LNCaP clone FGC (cell line): ENCODE results near the gene FN3KRP.

ENCODE experiments used
- DNase-seq: peaks from one replicate; pipeline ENCODE4 v3.0.0-alpha.2; 2011; ENCODE audit warnings: low read depth
- H3K4me3 ChIP-seq: 2 replicates; pipeline ENCODE4 v1.5.1; 2011; ENCODE audit warnings: mild to moderate bottlenecking, low read depth, low read length, control low read depth
- TF ChIP-seq, protein P1 (sequence below): IDR thresholded peaks from 2 replicates; pipeline ENCODE4 v1.5.1; 2012; ENCODE audit warnings: mild to moderate bottlenecking; ENCODE audit not compliant: control insufficient read depth, insufficient read depth; ENCODE audit errors: extremely low read depth

FN3KRP gene

DNA sequence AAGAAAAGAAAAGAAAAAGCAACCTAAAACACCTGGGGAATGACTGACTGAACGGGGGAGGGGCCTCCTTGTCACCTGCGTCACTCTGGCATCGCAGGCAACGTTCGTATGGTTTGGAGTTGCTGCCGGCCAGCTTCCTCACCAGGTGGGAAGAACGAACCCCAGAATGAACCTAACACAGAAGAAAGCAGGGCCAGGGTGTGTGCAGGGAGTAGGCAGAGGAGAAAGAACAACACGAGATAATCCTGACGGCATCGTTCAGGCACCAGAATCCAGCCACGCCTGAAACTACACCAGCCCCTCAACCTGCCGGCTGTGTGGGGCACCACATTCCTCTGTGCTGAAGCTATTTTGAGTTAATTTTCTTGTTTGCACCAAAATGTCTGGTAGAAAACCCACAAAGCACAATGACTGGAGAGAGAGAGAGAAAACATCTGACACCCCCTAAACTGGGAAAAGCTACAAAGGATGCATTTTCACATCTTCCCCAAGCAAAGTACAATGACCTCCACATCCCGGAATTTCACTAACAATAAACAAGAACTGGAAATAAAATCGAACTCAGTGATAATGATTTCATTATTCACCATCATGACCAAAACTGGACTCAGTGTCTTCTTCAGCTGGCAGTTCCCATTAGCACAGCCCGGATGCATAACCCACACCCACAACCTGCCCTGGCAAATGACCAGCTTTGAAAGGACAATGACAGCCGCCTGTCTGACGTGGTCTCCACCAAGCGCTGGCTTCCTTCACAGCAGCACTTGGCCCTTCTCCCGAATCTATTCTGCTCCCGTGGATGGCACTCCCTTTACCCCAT is 41.6 kb upstream of the FN3KRP start:
- TF ChIP-seq, protein P1, sequence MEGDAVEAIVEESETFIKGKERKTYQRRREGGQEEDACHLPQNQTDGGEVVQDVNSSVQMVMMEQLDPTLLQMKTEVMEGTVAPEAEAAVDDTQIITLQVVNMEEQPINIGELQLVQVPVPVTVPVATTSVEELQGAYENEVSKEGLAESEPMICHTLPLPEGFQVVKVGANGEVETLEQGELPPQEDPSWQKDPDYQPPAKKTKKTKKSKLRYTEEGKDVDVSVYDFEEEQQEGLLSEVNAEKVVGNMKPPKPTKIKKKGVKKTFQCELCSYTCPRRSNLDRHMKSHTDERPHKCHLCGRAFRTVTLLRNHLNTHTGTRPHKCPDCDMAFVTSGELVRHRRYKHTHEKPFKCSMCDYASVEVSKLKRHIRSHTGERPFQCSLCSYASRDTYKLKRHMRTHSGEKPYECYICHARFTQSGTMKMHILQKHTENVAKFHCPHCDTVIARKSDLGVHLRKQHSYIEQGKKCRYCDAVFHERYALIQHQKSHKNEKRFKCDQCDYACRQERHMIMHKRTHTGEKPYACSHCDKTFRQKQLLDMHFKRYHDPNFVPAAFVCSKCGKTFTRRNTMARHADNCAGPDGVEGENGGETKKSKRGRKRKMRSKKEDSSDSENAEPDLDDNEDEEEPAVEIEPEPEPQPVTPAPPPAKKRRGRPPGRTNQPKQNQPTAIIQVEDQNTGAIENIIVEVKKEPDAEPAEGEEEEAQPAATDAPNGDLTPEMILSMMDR = no peak
- DNase-seq = no peak
- no peak overlapping the region for H3K4me3 ChIP-seq

DNA sequence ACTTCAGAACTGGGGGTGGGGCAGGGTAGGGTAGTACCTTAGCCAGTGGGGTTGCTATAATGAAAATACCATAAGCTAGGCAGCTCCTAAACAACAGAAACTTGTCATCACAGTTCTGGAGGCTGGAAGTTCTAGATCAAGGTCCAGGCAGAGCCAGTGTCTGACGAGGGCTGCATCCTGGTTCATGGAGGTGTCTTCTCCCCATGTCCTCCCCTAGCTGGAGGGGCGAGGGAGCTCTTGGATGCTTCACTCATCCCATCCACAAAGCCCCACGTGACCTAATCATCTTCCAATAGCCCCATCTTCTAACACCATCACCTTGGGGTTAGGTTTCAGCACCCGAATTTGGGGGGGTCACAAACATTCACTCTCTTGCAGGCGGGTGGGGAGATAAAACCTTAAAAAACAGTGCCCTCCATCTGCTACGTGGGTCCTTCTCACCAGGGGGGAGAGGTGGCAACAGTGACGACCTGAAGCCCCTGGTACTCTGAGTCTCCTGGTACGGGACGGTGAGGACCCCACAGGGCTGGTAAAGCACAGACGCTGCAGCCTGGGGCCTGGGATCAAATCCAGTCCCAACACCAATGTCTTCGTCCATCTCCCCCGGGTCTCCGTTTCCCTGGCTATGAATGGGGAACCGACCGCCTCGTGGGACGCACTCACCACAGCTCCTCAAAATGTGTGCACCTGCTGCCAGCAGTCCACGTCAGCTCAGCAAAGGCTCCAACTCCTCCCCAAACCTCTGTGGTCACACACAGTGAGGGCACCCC is 40.8 kb upstream of the FN3KRP start:
- no peak overlapping the region for H3K4me3 ChIP-seq
- DNase-seq = no peak
- TF ChIP-seq, protein P1 = no peak

DNA sequence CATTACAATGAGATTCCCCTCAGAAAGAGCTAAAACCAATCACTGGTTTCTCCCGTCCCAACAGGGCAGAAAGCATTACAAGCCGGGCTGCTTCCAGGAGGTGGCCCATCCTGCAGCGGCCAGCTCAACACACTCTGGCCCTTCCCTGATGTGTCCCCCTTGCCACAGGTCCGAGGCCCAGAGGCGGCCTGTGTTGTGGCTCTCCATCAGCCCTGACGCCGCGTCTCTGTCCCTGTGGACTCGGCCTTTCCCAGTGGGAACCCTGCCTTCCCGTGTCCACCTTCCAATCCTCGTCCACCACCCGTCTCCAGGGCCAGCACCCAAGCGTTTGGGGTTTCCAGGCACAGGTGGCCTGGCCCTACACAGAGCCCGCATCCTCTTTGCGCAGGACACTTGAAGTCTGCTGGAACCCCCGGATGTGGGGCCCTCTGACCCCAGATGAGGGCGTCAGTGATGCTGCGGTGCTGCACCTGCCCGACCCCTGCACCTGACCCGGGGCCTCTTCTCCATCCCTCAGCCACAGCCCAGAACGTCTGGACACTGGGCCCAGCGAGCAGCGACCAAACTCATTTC is 39.1 kb upstream of the FN3KRP start:
- no peak overlapping the region for H3K4me3 ChIP-seq
- TF ChIP-seq, protein P1 = no peak
- no peak for DNase-seq

DNA sequence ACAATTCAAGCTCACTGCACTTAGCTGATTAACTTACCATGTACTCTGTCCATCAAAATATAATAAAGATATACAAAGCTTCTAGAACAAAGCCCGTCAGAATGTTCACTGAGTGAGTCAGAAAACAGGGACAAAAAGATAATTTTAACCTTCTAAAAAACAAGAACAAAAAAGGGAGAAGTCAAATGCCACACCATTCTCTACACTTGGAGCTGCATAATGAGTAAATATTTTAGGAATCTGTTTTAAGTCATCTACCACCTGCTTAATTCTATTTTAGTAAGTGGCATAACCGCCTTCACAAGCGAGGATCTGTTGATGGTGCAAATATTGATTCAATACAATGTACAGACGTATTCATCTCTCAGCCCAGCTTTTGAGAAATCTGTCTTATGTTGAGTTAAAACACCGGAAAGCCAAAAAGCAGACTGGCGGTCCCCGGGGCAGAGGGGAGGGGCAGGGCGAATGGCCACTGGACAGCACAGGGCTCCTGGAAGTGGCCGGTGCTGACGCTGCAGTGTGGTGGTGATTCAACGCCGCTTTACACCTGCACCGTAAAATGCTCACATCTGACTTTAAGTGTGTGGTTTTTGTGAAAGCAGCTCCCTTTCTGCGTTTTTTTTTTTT is 38.1 kb upstream of the FN3KRP start:
- no peak for DNase-seq
- TF ChIP-seq, protein P1 = no peak
- H3K4me3 ChIP-seq = no peak overlapping the region

DNA sequence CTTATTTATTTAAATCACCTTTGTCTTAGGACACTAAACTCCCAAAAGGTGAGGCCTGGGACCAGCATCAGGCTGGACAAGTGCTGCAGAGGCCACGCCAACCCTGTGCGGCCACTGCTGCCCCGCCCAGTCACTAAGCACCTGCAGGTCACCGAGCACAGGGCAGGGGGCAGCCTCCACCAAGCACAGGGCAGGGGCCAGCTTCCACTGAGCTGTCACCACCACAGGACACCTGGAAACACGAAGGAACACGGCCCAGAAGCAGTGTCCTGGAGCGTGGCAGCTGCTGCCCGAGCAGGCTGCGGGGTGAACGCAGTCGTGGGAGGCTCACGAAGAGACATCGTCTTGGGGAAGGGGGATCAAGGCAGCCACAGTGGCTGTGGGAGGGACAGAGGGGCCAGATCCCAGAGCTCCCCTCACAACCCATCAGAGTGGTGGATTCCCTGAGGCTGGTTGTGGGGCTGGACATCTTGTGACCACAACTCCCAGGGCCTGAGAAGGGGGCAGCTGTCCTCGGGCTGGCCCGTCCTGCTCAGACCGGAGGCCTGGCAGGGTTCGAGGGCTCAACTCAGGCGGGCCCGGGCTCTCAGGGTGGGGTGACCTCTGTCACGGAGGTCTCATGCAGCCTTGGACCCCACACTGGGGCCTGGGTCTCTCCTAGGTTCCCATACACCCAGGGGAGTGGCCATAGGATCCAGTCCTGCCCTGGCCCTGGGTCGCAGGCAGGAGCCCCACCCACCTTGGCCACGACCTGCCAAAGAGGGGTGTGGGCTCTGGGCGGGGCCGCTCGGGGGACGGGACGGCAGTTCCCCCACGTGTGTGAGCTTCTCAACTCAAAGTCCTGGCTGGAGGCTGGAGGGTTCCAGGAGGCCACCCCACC is 36.7 kb upstream of the FN3KRP start:
- no peak overlapping the region for H3K4me3 ChIP-seq
- no peak for DNase-seq
- TF ChIP-seq, protein P1 = no peak

DNA sequence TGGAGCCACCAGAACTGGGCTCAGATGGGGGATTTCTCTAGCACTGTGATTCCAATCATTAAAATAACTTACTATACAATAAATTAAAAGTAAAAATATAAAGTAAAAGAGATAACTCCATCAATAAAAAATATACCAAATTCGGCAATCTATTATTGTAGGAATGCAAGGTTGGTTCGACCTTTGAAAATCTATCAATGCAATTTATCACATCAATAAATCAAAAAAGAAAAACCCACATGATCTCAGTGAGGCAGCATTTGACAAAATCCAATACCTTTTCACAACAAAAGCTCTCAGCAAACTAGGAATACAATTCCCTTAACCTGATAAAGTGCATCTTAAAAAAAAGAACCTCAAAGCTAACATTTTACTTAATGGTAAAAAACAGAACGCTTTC is 35.0 kb upstream of the FN3KRP start:
- TF ChIP-seq, protein P1 = no peak
- DNase-seq = no peak
- no peak overlapping the region for H3K4me3 ChIP-seq
